K562 (cell line): Measurements from ENCODE around the gene ERCC1. TPM values are rescaled to one million over a fixed set of nuclear protein-coding genes. Genes with fewer than 3 reads are reported as not detected.
A peak's percentile ranks its signal among the peaks of the same experiment; 100 is the strongest.

Source experiments
- ARID1B ChIP-seq: fragments of 450-650 bp; IDR thresholded peaks from 2 replicates; pipeline ENCODE4 v1.6.1; 2016; ENCODE audit warnings: antibody characterized with exemption, mild to moderate bottlenecking, inconsistent platforms
- CEBPG ChIP-seq, 3 experiments: fragments of 200-800 bp in 1 of 3; sonication (Bioruptor generic) in 1 of 3; sonication (generic) in 1 of 3; formaldehyde crosslinking in 1 of 3; IDR thresholded peaks in 2 of 3; conservative IDR thresholded peaks in 1 of 3; 2 replicates each; pipeline versions ENCODE4 v1.6.1 to v1.8.0; 2016 to 2022; ENCODE audit warnings: missing compliant biosample characterization in 2 of 3, missing genetic modification characterization in 2 of 3, mild to moderate bottlenecking in 1 of 3, missing genetic modification reagents in 1 of 3
- DNMT1 ChIP-seq: fragments of 450-650 bp; IDR thresholded peaks from 2 replicates; pipeline ENCODE4 v1.6.1; 2016; ENCODE audit warnings: antibody characterized with exemption, mild to moderate bottlenecking
- EP400 ChIP-seq: fragments of 450-650 bp; IDR thresholded peaks from 2 replicates; pipeline ENCODE4 v1.6.1; 2017; ENCODE audit warnings: antibody characterized with exemption, mild to moderate bottlenecking, moderate library complexity
- HNRNPLL ChIP-seq: fragments of 200-400 bp; formaldehyde crosslinking; IDR thresholded peaks from 2 replicates; pipeline ENCODE4 v1.6.1; 2017; ENCODE audit warnings: low read length, low read depth, mild to moderate bottlenecking; ENCODE audit not compliant: poor library complexity, severe bottlenecking
- NEUROD1 ChIP-seq: fragments of 150-350 bp; IDR thresholded peaks from 2 replicates; pipeline ENCODE4 v1.6.1; 2014; ENCODE audit warnings: borderline replicate concordance, low read length, low read depth; ENCODE audit not compliant: partially characterized antibody
- XRCC3 ChIP-seq: fragments of 450-650 bp; IDR thresholded peaks from 2 replicates; pipeline ENCODE4 v1.6.1; 2017; ENCODE audit warnings: mild to moderate bottlenecking, moderate library complexity
- ZNF239 ChIP-seq: fragments of 250-450 bp; sonication (Bioruptor Pico); IDR thresholded peaks from 2 replicates; pipeline ENCODE4 v1.4.0; 2020; ENCODE audit warnings: mild to moderate bottlenecking
- ZNF263 ChIP-seq: sonication (generic); formaldehyde crosslinking; IDR thresholded peaks from 2 replicates; pipeline ENCODE4 v1.8.0; 2022; ENCODE audit warnings: mild to moderate bottlenecking, missing genetic modification reagents, borderline replicate concordance
- ZNF282 ChIP-seq: sonication (generic); formaldehyde crosslinking; IDR thresholded peaks from 2 replicates; pipeline ENCODE4 v1.8.1; 2023; ENCODE audit warnings: missing genetic modification reagents
- polyA plus RNA-seq, 8 experiments: library from polyadenylated mRNA; depleted of rRNA in 4 of 8; stranded (reverse) in 5 of 8; unstranded in 3 of 8; fragments of >200 nt; fragmentation: Nextera tagmentation in 2 of 8; fragmentation: Illumina TruSeq in 1 of 8; extraction: Ambion mirVana in 2 of 8; extraction: Trizol in 1 of 8; gene quantifications; 2 replicates each; pipeline versions ENCODE4 v1.2.1 to v1.2.3, GENCODE V29; 2011 to 2014; ENCODE audit warnings: inconsistent platforms in 1 of 8, missing spikeins in 1 of 8
- total RNA-seq, 7 experiments: library from RNA; depleted of rRNA in 6 of 7; stranded (reverse); fragments of >200 nt in 6 of 7; fragmentation: Illumina TruSeq in 2 of 7; extraction: Trizol in 2 of 7; gene quantifications; 2 replicates each; pipeline versions ENCODE4 v1.2.1 to v1.2.3, GENCODE V29; 2011 to 2021; ENCODE audit warnings: low replicate concordance in 1 of 7
- TF ChIP-seq, protein P1 (sequence below): fragments of 250-450 bp; sonication (Bioruptor Pico); IDR thresholded peaks from 2 replicates; pipeline ENCODE4 v1.5.0; 2020; ENCODE audit warnings: mild to moderate bottlenecking
- TF ChIP-seq, protein P2 (sequence below), 2 experiments: fragments of 450-650 bp; IDR thresholded peaks; 2 replicates each; pipeline ENCODE4 v1.6.1; 2018; ENCODE audit warnings: mild to moderate bottlenecking in 2 of 2, low read depth in 1 of 2; ENCODE audit not compliant: partially characterized antibody in 2 of 2
- TF ChIP-seq, protein P3 (sequence below): sonication (generic); formaldehyde crosslinking; IDR thresholded peaks from 2 replicates; pipeline ENCODE4 v1.8.1; 2023; ENCODE audit warnings: mild to moderate bottlenecking, missing genetic modification reagents, moderate library complexity
- TF ChIP-seq, protein P4 (sequence below): fragments of 250-450 bp; sonication (Bioruptor Pico); IDR thresholded peaks from 2 replicates; pipeline ENCODE4 v1.5.0; 2020; ENCODE audit warnings: mild to moderate bottlenecking, borderline replicate concordance

The ERCC1 gene
- total and polyA plus RNA-seq, 9 of the 15 experiments (the other 6 are each of a cell fraction or from before 2014, with no cell fraction given) = 9.3 to 92.6 (median 60.0) TPM

DNA sequence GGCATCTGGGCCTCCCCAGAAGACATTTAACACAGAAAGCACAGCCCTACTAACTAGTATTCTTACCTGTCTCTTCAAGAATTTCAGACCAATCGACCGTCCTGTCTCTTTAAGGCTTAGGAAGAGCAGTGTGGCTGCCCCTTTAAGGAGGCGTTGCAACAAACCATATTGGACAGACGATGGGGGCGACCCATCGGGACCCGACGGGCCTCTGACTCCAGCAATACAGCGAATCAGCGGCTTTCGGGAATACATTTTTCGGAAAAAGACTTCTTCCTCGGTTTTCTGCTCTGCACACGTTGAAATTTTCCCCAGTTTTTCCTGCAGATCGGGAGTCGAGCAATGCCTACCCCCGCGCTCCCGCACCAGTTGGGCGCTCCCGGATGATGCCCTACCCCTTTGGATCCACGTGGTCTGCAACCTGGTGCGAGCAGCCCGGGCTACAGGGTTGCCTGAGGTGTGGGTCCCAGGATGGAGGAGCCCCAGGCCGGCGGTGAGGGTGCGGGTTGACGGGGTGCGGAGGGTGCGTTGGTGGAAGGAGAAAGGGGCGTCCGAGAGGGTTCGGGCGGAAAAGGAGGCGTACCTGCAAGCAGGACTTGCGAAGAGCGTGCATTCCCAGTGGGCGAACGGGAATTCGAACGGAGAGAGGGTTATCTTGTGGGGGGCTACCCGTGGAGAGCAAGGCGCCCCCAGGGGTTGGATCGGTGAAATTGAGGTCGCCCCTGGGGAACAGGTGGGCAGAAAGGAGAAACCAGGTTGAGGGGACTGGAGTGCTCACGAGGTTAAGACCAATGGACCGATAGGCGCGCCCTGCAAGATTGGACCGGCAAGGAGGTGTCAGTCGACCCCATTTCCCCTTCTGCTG lies 17.3 kb downstream of the ERCC1 start, which contains the start of gene POLR1G (continued):
- 0 out of 2 replicates have a peak, but pooled peaks have one; percentile 16 for TF ChIP-seq ARID1B
- TF ChIP-seq HNRNPLL = peak; percentile 25
- TF ChIP-seq NEUROD1 = peak; percentile 94
- TF ChIP-seq, protein P1, sequence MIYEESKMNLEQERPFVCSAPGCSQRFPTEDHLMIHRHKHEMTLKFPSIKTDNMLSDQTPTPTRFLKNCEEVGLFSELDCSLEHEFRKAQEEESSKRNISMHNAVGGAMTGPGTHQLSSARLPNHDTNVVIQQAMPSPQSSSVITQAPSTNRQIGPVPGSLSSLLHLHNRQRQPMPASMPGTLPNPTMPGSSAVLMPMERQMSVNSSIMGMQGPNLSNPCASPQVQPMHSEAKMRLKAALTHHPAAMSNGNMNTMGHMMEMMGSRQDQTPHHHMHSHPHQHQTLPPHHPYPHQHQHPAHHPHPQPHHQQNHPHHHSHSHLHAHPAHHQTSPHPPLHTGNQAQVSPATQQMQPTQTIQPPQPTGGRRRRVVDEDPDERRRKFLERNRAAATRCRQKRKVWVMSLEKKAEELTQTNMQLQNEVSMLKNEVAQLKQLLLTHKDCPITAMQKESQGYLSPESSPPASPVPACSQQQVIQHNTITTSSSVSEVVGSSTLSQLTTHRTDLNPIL (CRISPR knock-in tag) = no peak
- TF ChIP-seq, protein P2, sequence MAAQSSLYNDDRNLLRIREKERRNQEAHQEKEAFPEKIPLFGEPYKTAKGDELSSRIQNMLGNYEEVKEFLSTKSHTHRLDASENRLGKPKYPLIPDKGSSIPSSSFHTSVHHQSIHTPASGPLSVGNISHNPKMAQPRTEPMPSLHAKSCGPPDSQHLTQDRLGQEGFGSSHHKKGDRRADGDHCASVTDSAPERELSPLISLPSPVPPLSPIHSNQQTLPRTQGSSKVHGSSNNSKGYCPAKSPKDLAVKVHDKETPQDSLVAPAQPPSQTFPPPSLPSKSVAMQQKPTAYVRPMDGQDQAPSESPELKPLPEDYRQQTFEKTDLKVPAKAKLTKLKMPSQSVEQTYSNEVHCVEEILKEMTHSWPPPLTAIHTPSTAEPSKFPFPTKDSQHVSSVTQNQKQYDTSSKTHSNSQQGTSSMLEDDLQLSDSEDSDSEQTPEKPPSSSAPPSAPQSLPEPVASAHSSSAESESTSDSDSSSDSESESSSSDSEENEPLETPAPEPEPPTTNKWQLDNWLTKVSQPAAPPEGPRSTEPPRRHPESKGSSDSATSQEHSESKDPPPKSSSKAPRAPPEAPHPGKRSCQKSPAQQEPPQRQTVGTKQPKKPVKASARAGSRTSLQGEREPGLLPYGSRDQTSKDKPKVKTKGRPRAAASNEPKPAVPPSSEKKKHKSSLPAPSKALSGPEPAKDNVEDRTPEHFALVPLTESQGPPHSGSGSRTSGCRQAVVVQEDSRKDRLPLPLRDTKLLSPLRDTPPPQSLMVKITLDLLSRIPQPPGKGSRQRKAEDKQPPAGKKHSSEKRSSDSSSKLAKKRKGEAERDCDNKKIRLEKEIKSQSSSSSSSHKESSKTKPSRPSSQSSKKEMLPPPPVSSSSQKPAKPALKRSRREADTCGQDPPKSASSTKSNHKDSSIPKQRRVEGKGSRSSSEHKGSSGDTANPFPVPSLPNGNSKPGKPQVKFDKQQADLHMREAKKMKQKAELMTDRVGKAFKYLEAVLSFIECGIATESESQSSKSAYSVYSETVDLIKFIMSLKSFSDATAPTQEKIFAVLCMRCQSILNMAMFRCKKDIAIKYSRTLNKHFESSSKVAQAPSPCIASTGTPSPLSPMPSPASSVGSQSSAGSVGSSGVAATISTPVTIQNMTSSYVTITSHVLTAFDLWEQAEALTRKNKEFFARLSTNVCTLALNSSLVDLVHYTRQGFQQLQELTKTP (IDR thresholded peaks at IDR 0.05; ENCODE audit: low read depth in 1 of 2, partially characterized antibody in 2 of 2) = peak; percentile 76 to 83
- 0 out of 2 replicates have a peak, but pooled peaks have one; percentile 26 for TF ChIP-seq DNMT1
- TF ChIP-seq ZNF282 (CRISPR knock-in tag) = peak; percentile 69; the same call in 1 of the 2 replicates
- TF ChIP-seq, protein P3, sequence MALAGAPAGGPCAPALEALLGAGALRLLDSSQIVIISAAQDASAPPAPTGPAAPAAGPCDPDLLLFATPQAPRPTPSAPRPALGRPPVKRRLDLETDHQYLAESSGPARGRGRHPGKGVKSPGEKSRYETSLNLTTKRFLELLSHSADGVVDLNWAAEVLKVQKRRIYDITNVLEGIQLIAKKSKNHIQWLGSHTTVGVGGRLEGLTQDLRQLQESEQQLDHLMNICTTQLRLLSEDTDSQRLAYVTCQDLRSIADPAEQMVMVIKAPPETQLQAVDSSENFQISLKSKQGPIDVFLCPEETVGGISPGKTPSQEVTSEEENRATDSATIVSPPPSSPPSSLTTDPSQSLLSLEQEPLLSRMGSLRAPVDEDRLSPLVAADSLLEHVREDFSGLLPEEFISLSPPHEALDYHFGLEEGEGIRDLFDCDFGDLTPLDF (CRISPR knock-in tag) = peak; percentile 38; the same call in 1 of the 2 replicates
- peak; percentile 95 for TF ChIP-seq EP400
- TF ChIP-seq ZNF263 (CRISPR knock-in tag) = 0 out of 2 replicates have a peak, but pooled peaks have one; percentile 45
- TF ChIP-seq CEBPG (CRISPR knock-in tag; IDR thresholded peaks at IDR 0.05) = no peak
- peak in 1 of 2 experiments; percentile 68; a peak in 2 of 4 replicates for TF ChIP-seq CEBPG (tag; conservative IDR thresholded peaks at IDR 0.05 in 1 of 2, IDR thresholded peaks at IDR 0.05 in 1 of 2)
- TF ChIP-seq XRCC3 = no peak
- TF ChIP-seq ZNF239 (CRISPR knock-in tag) = no peak
- TF ChIP-seq, protein P4, sequence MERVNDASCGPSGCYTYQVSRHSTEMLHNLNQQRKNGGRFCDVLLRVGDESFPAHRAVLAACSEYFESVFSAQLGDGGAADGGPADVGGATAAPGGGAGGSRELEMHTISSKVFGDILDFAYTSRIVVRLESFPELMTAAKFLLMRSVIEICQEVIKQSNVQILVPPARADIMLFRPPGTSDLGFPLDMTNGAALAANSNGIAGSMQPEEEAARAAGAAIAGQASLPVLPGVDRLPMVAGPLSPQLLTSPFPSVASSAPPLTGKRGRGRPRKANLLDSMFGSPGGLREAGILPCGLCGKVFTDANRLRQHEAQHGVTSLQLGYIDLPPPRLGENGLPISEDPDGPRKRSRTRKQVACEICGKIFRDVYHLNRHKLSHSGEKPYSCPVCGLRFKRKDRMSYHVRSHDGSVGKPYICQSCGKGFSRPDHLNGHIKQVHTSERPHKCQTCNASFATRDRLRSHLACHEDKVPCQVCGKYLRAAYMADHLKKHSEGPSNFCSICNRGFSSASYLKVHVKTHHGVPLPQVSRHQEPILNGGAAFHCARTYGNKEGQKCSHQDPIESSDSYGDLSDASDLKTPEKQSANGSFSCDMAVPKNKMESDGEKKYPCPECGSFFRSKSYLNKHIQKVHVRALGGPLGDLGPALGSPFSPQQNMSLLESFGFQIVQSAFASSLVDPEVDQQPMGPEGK (CRISPR knock-in tag) = no peak
